Stimulated activated CD4-positive, alpha-beta T cell treated with anti-CD3 and anti-CD28 coated beads, Interleukin-15, amount 100 ng/mL, for 1 hour (primary cell): ENCODE measurements around the gene TENT4B.
"Not testable (repeated sequence)": the region's sequence is repeated elsewhere in the genome, so short reads cannot be mapped to it uniquely, and the experiment has no call there.

Experiments used
- DNase-seq, 2 donors: peaks; one replicate each; pipeline ENCODE4 v3.0.0-alpha.2; 2020; ENCODE audit warnings: low read depth in 1 of 2, low spot score in 1 of 2

The TENT4B gene

DNA sequence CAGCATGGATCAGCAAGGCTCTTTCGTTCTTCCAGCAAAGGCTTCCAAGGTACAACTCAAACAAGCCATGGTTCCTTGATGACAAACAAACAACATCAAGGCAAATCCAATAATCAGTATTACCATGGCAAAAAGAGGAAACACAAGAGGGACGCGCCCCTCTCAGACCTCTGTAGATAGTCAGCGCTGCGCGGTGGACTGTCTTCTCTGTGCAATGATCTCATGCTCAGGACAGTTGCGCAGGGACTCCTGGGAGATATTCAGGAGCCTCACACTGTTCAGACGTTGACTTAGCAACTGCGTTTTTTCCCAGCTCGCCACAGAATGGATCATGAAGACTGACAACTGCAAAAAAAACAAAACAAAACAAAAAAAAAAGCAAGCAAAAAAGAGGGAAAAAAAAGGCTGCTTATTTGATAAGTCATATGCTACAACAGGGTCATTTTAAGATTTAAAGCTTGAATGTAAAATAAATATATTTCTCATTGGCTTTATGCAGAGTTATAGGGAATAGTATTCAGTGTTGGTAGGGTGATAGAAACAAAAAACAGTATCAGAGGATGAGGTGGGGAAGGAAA lies 76.1 kb downstream of the TENT4B start:
- no peak for DNase-seq

DNA sequence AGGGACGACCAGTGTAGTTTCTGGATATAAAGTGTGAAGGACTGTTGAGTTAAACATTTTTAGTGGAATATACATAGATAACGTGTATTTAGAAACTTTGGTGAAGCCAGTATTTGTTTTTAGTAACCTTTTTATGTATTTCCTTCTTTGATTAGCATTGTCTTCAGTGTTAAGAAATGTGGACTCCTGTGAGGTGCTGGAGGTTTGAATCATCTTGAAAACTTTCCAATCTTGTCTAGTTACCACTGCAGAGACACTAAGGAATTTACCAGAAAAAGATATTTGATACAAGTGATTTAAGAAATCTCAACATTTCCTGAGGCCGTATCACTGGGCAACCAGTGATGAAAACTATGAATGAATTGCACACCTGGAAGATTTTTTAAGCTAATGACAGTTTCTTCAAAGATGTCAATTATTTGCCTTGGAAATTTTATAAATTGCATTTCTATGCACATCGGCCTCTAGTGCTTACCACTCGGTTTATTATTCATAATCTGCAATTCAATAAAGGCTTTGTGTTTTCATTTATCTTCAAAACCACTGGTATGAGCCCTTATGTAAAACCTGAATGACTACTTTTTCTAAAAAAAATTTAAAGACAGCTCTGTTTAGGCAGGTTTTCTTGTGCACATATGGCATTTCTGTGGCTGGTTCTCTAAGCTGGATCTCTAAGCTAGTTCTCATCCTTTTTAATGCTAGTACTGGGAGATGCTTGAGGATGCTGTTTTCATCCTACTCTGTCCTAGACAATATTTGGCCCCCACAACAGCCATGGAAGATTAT lies 81.9 kb downstream of the TENT4B start:
- DNase-seq, result no peak

- DNase-seq, result no peak
These were observed 82.5 kb downstream of the TENT4B start for GRCh38 chr16:50235581-50235980.

- DNase-seq, result no peak
These were observed 85.2 kb downstream of the TENT4B start for GRCh38 chr16:50238314-50238713.

GRCh38 chr16:50238868-50239301 lies 85.8 kb downstream of the TENT4B start:
- no peak for DNase-seq

DNA sequence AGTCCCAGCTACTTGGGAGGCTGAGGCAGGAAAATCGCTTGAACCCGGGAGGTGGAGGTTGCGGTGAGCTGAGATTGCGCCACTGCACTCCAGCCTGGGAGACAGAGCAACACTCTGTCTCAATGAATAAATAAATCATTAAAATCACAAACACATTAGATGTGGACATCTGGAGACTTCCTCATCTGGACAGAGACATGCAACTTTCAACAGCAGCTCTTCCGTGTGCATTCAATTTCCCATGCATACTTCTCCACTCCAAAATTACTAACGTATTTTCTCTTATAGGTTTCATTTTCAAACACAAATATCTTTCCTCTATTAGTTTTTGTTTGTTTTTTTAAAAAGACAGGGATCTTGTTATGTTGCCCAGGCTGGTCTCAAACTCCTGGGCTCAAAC lies 89.9 kb downstream of the TENT4B start:
- not testable (repeated sequence) for DNase-seq

GRCh38 chr16:50244140-50244503 lies 91.0 kb downstream of the TENT4B start:
- no peak for DNase-seq

DNA sequence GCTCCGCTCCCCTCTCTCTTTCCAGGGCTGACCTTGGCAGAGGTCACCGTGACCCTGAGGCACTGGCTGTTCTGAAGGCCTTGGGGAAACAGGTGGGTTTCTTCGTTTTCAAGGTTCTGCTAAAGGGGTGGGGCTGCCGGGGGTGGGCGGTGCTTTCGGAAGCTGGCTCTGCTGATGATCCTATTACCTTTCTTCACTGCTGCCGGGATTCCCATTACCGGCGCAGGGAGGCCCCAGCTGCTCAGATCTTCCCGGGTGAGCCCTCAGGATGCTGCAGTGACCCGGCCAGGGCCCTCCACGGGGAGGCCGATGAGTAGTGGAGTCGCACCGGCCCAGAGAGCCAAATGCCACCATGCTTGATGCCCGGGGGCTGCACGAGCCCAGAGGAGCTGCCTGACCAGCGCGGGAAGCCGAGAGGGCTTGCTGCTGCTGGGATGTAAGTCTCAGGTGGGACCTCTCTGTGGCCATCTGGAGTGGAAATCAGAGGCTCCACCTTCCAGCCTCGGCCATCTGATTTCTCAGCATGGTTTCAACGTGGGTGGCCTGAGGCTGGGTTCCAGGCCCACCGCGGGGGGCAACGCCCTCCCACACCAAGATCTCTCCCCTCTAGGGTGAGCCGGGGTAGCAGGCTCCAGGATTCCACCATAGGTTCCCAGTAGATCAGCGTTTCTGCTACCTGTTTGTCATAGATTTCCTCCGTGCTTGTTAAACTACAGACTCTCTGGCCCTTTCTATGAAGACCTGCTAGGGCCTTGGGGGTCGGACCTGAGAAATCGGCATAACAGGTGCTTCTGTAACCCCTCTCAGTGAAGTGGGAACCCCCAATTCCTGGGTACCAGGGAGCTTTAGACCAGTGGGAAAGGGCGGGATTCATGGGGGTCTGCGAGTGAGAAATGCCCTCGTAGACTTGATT lies 91.7 kb downstream of the TENT4B start:
- no peak for DNase-seq

DNA sequence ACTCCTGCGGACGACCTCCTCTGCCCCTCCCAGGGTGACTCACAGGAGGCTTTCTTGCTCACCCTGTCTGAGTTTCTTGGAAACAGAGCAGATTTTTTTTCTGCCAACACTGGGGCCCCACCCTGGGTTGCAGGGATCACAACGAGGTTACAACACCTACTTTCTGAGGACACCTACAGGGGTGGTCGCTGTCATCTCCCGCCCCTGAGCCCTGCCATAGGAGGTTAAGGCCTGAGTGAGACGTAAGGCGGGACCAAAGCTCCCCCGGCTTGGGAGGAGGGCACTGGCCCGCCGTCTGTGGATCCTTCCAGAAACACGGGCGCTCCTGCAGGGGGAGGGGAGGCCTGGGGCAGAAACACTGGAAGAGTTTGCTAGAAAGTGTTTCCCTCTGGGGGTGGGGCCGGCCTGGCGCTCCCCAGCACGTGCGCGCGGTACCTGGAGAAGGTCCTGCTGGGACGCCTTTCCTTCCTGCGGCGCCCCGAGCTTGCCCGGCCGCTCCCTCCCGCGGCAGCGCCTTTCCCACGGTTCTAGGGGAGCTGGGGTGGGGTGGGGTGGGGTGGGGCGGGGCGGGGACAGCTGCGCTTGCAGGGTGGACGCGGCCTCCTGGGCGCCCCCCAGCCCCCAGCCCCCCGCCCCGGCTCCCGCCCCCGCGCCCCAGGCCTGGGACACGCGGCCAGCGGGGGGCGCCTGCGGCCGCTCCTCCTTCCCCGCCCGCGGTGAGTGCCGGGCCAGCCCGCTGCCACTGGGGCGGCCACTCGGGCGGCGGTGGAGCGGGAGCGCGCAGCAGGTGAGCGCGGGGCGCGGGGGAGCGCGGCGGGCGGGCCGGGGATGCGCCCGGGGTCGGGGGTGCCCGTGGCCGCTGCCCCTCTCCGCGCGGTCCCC lies 92.6 kb downstream of the TENT4B start:
- DNase-seq, result peak; percentile 26 to 40

- no peak for DNase-seq
These were observed 93.4 kb downstream of the TENT4B start for GRCh38 chr16:50246299-50247122.

DNA sequence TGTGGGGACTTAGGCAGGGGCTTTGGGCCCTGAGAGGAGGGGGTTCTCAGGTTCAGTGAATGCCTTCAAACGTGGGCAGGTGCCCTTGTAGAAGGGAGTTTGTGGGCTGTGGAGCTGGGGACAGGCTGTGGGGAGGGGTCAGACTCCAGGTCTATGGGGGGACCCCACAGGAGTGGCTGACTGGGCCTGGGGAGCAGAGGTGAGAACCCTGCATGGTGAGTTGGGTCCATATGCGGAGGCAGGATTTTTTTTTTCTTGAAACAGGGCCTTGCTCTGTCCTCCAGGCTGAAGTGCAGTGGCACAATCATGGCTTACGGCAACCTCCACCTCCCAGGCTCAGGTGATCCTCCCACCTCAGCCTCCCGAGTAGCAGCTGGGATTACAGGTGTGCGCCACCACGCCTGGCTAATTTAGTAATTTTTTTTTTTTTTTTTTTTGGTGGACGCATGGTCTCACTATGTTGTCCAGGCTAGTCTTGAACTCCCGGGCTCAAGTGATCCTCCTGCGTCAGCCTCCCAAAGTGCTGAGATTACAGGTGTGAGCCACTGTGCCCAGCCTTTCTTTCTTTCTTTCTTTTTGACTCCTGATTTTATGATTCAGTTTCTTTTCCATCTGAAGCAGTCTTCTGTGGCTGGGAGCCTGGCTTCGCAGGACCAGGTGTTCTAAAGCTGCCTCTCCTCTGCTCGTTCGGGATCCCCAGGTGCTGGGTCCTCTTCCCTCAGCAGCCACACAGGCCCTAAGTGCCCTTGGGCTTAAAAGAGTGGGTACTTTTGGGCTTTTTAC lies 94.2 kb downstream of the TENT4B start:
- DNase-seq, result no peak

DNA sequence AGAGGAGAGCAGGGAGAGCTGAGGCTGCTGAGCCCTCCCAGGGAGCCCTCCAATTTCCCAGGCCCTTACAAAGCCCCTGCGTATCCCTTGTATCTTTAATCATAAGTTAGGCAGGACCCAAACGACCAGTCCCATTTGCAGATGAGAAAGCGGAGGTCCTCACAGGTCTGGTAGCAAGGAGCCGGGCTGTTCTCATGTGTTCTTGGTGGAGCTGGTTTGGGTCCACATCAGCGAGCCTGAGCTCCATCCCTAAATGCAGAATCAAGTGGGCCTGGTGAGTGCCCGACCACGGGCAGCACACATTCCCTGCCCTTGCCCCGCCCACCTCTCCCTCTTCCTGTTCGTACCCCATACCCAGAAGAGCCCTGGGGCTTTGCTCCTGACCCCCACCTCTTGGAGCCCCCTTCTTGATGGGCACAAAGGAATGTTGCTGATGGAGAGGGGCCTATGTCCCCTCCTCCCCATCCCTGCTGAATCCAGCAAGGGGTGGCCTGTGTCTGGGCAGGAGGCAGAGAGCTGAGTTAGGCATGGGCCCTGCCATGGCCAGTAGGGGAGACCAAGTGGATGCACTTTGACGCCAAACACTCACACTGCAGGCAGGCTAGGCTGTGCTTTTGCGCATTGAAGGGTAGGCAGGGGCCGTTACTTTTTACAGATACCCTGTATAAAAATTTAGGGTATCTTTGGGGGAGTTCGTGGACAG lies 95.0 kb downstream of the TENT4B start:
- DNase-seq, result no peak

- no peak for DNase-seq
These were observed 95.7 kb downstream of the TENT4B start for GRCh38 chr16:50248845-50249244.

GRCh38 chr16:50251375-50252081 lies 98.4 kb downstream of the TENT4B start:
- DNase-seq, result no peak

DNA sequence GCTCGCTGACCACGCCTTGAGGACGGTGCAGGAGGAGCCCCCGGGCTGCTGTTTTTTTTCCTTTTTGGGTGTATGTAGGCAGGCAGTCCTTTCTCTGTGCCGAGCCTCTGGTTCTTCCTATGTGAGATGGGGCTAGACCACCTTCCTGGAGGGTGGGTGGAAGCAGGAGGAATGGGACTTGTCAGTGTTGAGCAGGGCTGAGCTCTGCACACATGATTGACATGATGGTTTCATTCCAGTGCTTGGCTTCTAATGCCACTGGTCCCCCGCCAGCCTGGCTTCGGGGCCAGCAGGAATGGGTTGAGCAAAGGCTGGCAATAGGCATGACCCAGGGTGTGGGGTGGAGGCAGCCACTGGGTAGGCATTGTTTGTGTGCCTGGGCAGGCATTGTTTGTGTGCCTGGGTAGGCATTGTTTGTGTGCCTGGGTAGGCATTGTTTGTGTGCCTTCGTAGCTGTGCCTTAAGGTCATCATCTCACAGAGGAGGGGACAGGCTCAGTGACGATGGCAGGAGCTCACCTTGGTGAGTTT lies 99.0 kb downstream of the TENT4B start:
- no peak for DNase-seq

DNA sequence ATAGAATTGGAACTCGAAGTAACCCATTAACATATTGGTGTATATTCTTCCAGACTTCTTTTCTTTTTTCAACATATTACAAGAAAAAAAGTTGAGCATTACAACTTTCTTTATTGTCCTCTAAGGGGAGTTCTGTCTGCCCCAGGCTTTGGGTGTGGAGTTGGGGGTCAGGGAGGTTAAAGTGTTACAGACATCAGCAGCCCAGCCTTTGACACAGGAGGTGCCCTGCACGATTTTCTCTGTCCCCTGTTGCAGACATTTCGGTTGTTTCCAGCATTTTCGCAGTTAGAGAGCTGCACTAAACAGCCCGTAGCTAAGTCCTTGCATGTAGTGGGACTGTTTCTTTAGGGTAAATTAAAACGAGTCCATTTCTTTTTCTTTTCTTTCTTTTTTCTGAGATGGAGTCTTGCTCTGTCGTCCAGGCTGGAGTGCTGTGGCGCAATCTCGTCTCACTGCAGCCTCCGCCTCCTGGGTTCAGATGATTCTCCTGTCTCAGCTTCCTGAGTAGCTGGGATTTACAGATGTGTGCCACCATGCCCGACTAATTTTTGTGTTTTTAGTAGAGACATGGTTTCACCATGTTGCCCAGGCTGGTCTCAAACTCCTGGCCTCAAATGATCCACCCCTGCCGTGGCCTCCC lies 99.9 kb downstream of the TENT4B start:
- DNase-seq, result no peak

GRCh38 chr16:50253514-50253910 lies 100.4 kb downstream of the TENT4B start:
- no peak for DNase-seq
